Measurements from ENCODE around the gene RAB3C. TPM values are rescaled to one million over a fixed set of nuclear protein-coding genes. Genes with fewer than 3 reads are reported as not detected.
A peak's percentile ranks its signal among the peaks of the same experiment; 100 is the strongest.
"Not testable (repeated sequence)": the region's sequence is repeated elsewhere in the genome, so short reads cannot be mapped to it uniquely, and the experiment has no call there.

Gene RAB3C
- total and polyA plus RNA-seq, 12 donors: 0.09 to 22.0 (median 6.1) TPM

DNA sequence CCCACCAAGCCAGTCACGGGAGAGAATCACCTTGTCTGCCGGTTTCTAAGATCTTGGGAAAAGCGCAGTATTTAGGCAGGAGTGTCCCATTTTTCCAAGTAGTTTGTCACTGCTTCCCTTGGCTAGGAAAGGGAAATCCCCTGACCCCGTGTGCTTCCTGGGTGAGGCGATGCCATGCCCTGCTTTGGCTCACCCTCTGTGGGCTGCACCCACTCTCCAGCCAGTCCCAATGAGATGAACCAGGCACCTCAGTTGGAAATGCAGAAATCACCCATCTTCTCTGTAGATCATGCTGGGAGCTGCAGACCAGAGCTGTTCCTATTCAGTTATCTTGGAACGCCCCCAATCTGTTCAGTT is 116.9 kb downstream of the RAB3C start:
- Histone ChIP-seq H3K9me3 (replicated peaks in 1 of 3) (no peaks in the 10 kb centered on the region), H3K4me1 (replicated peaks in 1 of 2) (no peaks in the 10 kb centered on the region), H3K4me3 (no peak overlapping the region), H3K27ac (no peak overlapping the region), H3K27me3 (no peaks in the 10 kb centered on the region), H3K36me3 (replicated peaks in 1 of 2) (no peaks in the 10 kb centered on the region)
- 71 to 91% (median 88%) methylated on average over 2 to 6 of the region's 6 CpGs for WGBS, 4 donors
- TF ChIP-seq POLR2A (IDR thresholded peaks at IDR 0.05): no peak
- TF ChIP-seq, protein P1, sequence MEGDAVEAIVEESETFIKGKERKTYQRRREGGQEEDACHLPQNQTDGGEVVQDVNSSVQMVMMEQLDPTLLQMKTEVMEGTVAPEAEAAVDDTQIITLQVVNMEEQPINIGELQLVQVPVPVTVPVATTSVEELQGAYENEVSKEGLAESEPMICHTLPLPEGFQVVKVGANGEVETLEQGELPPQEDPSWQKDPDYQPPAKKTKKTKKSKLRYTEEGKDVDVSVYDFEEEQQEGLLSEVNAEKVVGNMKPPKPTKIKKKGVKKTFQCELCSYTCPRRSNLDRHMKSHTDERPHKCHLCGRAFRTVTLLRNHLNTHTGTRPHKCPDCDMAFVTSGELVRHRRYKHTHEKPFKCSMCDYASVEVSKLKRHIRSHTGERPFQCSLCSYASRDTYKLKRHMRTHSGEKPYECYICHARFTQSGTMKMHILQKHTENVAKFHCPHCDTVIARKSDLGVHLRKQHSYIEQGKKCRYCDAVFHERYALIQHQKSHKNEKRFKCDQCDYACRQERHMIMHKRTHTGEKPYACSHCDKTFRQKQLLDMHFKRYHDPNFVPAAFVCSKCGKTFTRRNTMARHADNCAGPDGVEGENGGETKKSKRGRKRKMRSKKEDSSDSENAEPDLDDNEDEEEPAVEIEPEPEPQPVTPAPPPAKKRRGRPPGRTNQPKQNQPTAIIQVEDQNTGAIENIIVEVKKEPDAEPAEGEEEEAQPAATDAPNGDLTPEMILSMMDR (IDR thresholded peaks at IDR 0.05): no peak
- intact Hi-C loops (cut with DNase I): no loop called here
- no peak for DNase-seq

DNA sequence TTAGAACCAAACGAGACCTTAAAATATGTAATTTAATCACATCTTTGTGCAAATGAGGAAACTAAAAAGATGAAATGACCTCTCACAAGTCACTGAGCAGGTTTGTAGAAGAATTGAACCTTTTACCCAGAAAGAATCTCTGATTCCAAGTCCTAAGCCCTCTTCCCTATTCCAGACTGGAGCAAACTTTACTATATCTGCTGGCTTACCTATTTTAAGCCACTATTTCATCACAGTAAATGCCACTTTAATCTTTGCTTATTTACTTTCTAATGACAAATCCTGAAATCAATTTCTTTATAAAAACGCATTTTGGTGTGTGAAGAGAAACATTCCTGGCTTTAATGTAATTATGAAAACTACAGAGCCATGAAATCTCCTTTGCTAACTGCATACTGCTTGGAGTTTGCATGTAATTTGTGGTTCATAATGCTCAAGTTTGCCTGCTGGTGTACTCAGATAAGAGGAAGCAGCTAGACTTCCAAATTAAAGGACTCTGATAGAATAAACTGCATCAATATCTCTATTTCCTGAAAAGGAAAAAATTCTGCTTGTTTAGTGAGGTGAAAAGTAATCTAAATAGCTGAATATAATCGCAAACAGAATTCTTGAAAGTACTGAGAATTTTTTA is 121.2 kb downstream of the RAB3C start:
- WGBS, 4 donors: 63 to 70% (median 65%) methylated on average over 3 of the region's 3 CpGs
- intact Hi-C loops (cut with DNase I): no loop called here
- Histone ChIP-seq H3K36me3 (replicated peaks in 1 of 2) (no peaks in the 10 kb centered on the region), H3K9me3 (replicated peaks in 1 of 3) (no peaks in the 10 kb centered on the region), H3K4me1 (replicated peaks in 1 of 2) (peaks cover 0 to 8% of the 10 kb centered on the region in 2 donors), H3K4me3 (no peak overlapping the region), H3K27me3 (no peaks in the 10 kb centered on the region), H3K27ac (no peak overlapping the region)
- no peak for TF ChIP-seq POLR2A (IDR thresholded peaks at IDR 0.05)
- TF ChIP-seq, protein P1 (IDR thresholded peaks at IDR 0.05): no peak
- no peak for DNase-seq

DNA sequence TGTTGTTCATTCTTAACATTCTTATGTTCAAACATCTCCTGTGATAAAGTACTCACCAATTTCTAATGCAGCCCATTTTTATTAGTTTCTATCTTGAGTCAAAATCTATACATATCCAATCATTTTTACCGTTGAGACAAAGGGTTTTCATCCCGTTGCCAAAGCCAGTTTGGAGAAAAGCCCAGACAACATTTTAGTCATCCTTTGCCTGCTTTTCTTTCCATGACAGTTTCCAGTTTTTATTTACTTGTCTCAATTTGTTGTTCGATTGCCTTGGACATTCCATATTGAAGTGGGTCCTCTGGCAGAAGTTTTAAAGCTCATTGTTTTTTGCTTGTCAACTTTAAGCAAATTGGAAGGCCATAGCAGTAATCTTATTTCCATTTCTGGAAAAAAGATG is 123.9 kb downstream of the RAB3C start:
- Histone ChIP-seq H3K4me1 (replicated peaks in 1 of 2) (peaks cover 0 to 8% of the 10 kb centered on the region in 2 donors), H3K27me3 (no peaks in the 10 kb centered on the region), H3K4me3 (no peak overlapping the region), H3K9me3 (replicated peaks in 1 of 3) (no peaks in the 10 kb centered on the region), H3K27ac (no peak overlapping the region), H3K36me3 (replicated peaks in 1 of 2) (no peaks in the 10 kb centered on the region)
- intact Hi-C loops (cut with DNase I): no loop called here
- WGBS, 4 donors: 19 to 30% (median 28%) methylated on average over 3 of the region's 3 CpGs
- no peak for TF ChIP-seq POLR2A (IDR thresholded peaks at IDR 0.05)
- TF ChIP-seq, protein P1 (IDR thresholded peaks at IDR 0.05): no peak
- DNase-seq: peak in 1 of 7 donors; percentile 25

DNA sequence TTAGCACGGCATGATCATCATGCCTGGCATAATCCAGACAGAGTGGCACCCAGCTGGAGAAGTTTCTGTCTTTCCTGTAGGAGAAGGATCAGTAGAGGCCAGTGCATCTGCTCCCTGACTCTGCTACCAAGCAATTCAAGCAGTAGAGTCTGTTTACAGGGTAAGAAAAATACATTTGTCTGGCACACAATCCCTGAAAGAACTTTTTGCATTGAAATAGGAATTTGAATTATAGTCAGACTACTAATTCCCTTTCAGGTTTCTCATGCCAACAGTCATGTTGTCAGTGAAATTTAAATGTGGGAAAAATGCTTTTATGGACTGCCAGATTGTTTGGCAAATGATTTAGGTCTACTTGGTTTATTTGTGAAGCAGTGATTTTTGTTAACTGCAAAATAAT is 125.6 kb downstream of the RAB3C start:
- no peak for TF ChIP-seq POLR2A (IDR thresholded peaks at IDR 0.05)
- TF ChIP-seq, protein P1 (IDR thresholded peaks at IDR 0.05): no peak
- no peak overlapping the region for H3K4me3 ChIP-seq
- intact Hi-C loops (cut with DNase I): no loop called here
- peak in 1 of 7 donors; percentile 16 for DNase-seq
- 25 to 50% (median 38%) methylated on average over 1 of the region's 1 CpG; no CpG with 5 or more reads in 1 of the 4 donors for WGBS, 4 donors
- no peaks in the 10 kb centered on the region for H3K36me3 ChIP-seq (replicated peaks in 1 of 2)
- no peak overlapping the region for H3K27ac ChIP-seq
- H3K9me3 ChIP-seq (replicated peaks in 1 of 3): no peaks in the 10 kb centered on the region
- no peaks in the 10 kb centered on the region for H3K27me3 ChIP-seq
- peaks cover 0 to 8% of the 10 kb centered on the region in 2 donors for H3K4me1 ChIP-seq (replicated peaks in 1 of 2)

GRCh38 chr5:58710425-58710824 is 127.5 kb downstream of the RAB3C start:
- DNase-seq; H3K27ac ChIP-seq; H3K27me3 ChIP-seq; intact Hi-C loops (cut with DNase I); H3K36me3 ChIP-seq (replicated peaks in 1 of 2); H3K4me1 ChIP-seq (replicated peaks in 1 of 2); H3K4me3 ChIP-seq; H3K9me3 ChIP-seq (replicated peaks in 1 of 3): not testable (repeated sequence)
- WGBS, 4 donors: 91 to 97% (median 94%) methylated on average over 8 of the region's 8 CpGs
